Motor neuron (in vitro differentiated cells): ENCODE measurements around the gene ABHD14A. TPM values are rescaled to one million over a fixed set of nuclear protein-coding genes. Genes with fewer than 3 reads are reported as not detected.
"Not testable (repeated sequence)": the region's sequence is repeated elsewhere in the genome, so short reads cannot be mapped to it uniquely, and the experiment has no call there.

Experiments
- ATAC-seq, 8 experiments: fragments of 200-7000 bp; cut with Tn5 transposase; replicated peaks in 6 of 8; 2 replicates each; pipeline ENCODE4 v1.8.0; 2021; ENCODE audit warnings: mild to moderate bottlenecking in 8 of 8, moderate library complexity in 8 of 8
- H3K27ac ChIP-seq, 2 donors: fragments of 250-450 bp; sonication (Bioruptor Pico); 2 replicates each; pipeline ENCODE4 v1.9.0; 2021; ENCODE audit warnings: antibody characterized with exemption in 2 of 2, mild to moderate bottlenecking in 2 of 2, moderate library complexity in 1 of 2
- H3K4me1 ChIP-seq, 2 donors: fragments of 250-450 bp; sonication (Bioruptor Pico); replicated peaks in 1 of 2; 2 replicates each; pipeline ENCODE4 v1.6.1; 2021; ENCODE audit warnings: antibody characterized with exemption in 2 of 2, mild to moderate bottlenecking in 2 of 2, moderate library complexity in 1 of 2
- H3K4me3 ChIP-seq, 5 donors: fragments of 250-450 bp; sonication (Bioruptor Pico); 2 replicates each; pipeline ENCODE4 v1.9.0; 2021; ENCODE audit warnings: antibody characterized with exemption in 5 of 5, mild to moderate bottlenecking in 5 of 5, moderate library complexity in 4 of 5
- WGBS, 10 experiments: fragments of 450-650 bp; shearing (Covaris generic); methylation state at CpG; one replicate each; pipeline ENCODE4 v1.0.0; 2022; 5-methylcytosine and 5-hydroxymethylcytosine counted together
- in situ Hi-C, 9 experiments: fragments of 400-800 bp; cut with MboI; loops; one replicate each; pipeline ENCODE4 v1.15.0; 2021; ENCODE audit warnings: low sequenced_read_pairs in 9 of 9, low pct_unique_long_range_greater_than_20kb in 2 of 9; ENCODE audit not compliant: unreplicated experiment in 9 of 9
- total RNA-seq, 8 experiments: library from RNA; unstranded; fragments of 300-600 nt; gene quantifications; 2 replicates each; pipeline versions ENCODE4 v1.2.3 to v1.2.4, GENCODE V29; 2022

Gene ABHD14A
- total RNA-seq, 8 experiments from 2014 or later: 7.4 to 46.3 (median 30.8) TPM

DNA sequence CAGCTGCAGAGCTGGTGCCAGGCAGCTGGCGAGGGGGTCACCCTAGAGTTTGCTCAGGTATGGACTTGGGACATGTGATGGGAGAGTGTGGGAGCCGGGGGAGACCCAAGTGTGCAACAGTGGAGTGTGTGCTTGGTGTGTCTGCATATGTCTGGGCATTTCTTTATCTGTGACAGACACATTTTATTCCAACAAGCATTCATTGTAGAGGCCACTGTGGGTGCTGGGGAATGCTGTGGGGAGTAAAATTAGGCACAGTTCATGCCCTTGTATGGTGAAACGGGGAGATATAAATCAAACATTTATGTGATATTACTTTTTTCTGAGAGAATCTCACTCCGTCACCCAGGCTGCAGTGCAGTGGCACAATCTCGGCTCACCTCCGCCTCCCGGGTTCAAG is 12.7 kb downstream of the ABHD14A start:
- in situ Hi-C loops: no loop called here
- H3K27ac ChIP-seq: no peak overlapping the region
- H3K4me3 ChIP-seq: no peak overlapping the region
- peaks cover 2 to 10% of the 10 kb centered on the region in 2 donors for H3K4me1 ChIP-seq
- ATAC-seq: no peak
- 74 to 100% (median 94%) methylated on average over 1 to 6 of the region's 7 CpGs; no CpG with 5 or more reads in 5 of the 10 experiments for WGBS, 10 experiments

DNA sequence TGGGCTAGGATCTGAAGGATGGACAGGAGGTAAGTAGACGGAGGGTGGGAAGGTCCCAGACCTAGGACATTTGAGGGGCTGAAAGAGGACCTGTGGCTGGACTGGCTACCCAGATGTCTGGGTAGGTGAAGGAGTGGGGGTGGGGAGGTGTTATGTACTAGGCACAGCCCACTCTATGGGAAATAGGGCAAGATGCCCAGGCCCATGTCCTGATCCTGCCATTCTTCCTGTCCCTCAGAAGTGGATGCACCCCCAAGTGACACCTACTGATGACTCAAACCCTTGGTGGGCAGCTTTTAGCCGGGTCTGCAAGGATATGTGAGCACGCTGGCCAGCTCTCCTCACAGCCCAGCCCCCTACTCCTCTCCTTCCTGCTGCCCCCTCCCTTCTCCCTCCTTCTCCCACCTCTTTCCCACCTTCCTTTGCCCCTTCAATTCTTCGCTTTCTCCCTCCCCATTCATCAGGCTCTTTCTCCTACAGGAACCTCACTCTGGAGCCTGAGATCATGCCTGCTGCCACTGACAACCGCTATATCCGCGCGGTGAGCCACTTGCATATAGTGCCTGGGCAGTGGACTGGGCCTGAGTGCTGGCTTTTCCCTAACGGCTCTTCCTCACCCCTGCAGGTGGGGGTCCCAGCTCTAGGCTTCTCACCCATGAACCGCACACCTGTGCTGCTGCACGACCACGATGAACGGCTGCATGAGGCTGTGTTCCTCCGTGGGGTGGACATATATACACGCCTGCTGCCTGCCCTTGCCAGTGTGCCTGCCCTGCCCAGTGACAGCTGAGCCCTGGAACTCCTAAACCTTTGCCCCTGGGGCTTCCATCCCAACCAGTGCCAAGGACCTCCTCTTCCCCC is 13.7 kb downstream of the ABHD14A start:
- no peak overlapping the region for H3K27ac ChIP-seq
- 17 to 100% (median 72%) methylated on average over 1 to 9 of the region's 15 CpGs; no CpG with 5 or more reads in 2 of the 10 experiments for WGBS, 10 experiments
- in situ Hi-C loops: no loop called here
- ATAC-seq: peak in 5 of 8 experiments; percentile 7 to 17 (median 13)
- H3K4me3 ChIP-seq: no peak overlapping the region
- peaks cover 0 to 3% of the 10 kb centered on the region in 2 donors for H3K4me1 ChIP-seq

DNA sequence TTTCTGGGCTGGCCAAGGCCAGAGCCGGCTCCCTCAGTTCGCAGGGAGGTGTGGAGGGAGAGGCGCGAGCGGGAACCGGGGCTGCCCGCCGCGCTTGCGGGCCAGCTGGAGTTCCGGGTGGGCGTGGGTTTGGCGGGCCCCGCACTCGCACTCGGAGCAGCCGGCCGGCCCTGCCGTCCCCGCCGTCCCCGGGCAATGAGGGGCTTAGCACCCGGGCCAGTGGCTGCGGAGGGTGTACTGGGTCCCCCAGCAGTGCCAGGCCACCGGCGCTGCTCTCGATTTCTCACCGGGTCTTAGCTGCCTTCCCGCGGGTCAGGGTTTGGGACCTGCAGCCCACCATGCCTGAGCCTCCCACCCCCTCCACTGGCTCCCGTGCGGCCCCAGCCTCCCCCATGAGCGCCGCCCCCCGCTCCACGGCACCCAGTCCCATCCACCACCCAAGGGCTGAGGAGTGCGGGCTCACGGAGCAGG is 15.7 kb downstream of the ABHD14A start:
- ATAC-seq, H3K27ac ChIP-seq, H3K4me3 ChIP-seq, in situ Hi-C loops, H3K4me1 ChIP-seq: not testable (repeated sequence)
- WGBS, 10 experiments: 60 to 90% methylated on average over 1 to 2 of the region's 38 CpGs; no CpG with 5 or more reads in 8 of the 10 experiments

DNA sequence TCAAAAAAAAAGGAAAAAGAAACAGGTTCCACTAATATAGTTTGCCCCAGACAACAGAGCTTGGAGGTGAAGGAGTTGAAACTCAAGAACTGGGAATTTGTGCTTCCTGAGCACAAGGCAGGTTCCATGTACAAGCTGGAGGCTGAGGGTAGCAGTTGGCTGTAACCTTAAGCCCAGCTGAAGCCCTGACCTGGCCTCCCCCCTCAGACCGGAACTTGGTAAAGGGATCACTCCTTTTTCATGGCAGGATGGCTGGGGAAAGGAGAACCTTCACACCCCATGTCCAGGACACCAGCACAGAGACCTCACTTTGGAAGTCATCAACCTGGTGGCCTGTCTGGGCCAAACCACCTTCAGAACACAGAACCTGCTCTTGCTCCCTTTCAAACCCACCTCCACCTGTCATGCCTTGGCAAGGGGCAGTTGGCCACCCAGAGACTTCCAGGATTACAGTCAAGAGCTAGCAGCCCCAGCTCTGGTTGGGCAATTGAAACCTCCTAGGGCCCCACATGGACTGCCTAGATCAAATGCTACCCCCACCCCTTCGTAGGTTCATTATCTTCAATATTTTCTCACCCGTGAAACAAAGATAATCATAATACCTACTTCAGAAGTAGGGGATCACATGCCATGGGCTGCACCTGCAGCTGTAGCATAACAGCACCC is 17.3 kb downstream of the ABHD14A start:
- in situ Hi-C loops: no loop called here
- H3K27ac ChIP-seq: no peak overlapping the region

DNA sequence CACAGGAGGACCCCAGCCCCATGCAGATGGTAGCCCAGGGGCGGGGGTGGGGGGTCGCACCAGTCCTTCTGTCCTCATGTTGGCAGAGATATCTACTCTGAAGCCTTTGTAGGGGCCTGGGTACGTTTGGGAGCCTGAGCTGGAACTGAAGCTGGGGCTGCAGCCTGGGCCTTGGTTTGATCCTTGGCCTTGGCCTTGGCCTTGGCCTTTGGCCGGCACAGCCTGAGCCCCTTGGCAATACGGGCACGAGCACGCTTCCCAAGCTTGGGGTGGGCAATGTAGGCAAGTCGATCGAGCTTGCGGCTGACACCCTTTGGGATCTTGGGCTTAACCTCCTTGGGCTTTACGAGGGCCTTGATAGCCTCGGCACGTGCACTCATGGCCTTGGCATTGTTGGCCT is 18.8 kb downstream of the ABHD14A start:
- in situ Hi-C loops, ATAC-seq, H3K4me3 ChIP-seq, H3K27ac ChIP-seq: not testable (repeated sequence)
- H3K4me1 ChIP-seq: peaks cover 9 to 11% of the 10 kb centered on the region in 2 donors
- no CpG with 5 or more reads among the region's 13 CpGs for WGBS, 10 experiments

More for the DNA sequence above, 17.3 kb downstream of the ABHD14A start:
- peaks cover 9 to 11% of the 10 kb centered on the region in 2 donors for H3K4me1 ChIP-seq
- H3K4me3 ChIP-seq: no peak overlapping the region
- 60 to 100% (median 93%) methylated on average over 1 to 2 of the region's 3 CpGs; no CpG with 5 or more reads in 4 of the 10 experiments for WGBS, 10 experiments
- no peak for ATAC-seq

DNA sequence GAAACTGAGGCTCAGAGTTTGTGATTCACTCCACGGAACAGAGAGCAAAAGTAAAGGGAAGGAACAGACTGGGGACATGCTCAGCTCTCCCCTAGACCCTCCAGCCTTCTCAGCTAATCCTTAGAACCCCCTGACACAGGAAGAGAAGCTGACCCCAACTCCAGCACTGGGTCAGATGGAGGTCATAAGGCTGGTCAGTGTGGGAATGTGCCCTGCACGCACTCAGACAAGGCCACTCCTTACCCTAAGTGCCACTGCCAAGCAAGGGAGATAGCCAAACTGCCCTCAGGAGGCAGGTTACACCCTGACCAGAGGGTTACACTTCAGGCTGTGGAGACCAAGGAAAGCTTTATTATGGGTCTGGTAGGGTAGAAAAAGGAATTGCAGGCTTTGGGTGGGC is 19.7 kb downstream of the ABHD14A start:
- 70 to 100% (median 85%) methylated on average over 1 of the region's 2 CpGs; no CpG with 5 or more reads in 6 of the 10 experiments for WGBS, 10 experiments
- Histone ChIP-seq H3K4me1 (peaks cover 9 to 11% of the 10 kb centered on the region in 2 donors), H3K27ac (no peak overlapping the region), H3K4me3 (peak overlapping the region in 4 of 5 donors; percentile 56 to 93 (median 85))
- ATAC-seq: no peak
- in situ Hi-C loops: no loop called here

DNA sequence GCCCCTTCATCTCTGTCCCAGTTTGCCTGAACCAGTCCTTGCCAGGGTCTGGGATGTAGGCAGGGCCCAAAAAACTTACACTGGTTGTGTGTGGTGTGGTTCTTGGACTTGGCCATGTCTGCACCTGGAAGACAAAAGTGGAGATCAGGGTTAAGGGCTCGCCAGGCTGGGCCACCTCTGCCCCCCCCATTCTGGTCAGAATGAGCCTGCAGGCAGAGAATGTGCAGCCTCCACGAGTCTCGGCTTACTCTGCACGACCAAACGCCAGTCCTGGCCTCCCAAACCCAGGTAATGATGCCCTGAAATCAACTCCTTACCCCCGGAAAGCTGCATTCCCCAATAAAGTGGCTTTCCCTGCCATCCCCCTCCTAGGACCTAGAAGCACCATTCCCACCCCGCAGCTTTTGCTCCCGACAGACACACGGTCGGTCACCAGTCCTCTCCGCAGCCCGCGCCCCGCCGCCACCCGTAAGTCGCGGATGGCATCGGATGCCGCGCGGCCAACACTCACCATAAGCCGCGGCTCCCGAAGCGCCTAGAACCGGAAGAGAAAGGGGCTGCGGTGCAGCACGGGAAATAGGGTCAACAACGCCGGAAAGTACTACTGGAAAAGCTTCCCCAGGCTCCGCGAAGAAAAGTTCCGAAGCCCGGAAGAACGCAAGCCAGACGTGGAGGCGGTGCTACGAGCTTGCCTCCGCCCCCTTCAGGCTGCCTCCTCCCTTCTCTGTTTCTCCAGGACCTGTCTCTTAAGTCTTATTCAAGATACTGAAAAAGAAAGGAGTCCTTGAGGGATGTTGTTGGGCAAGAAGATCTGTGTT is 20.7 kb downstream of the ABHD14A start, which contains the start of gene RPL29:
Gene RPL29, minus strand, starts transcription at position 550 of the 818 bp plus-strand sequence. Its CDS starts 434 bp downstream, at position 116.
- H3K4me3 ChIP-seq: peak within 1 kb of the TSS; percentile 56 to 93 (median 82)
- peaks cover 9 to 11% of the 10 kb centered on the region in 2 donors for H3K4me1 ChIP-seq
- peak; percentile 88 to 95 (median 93) for ATAC-seq
- peak within 1 kb of the TSS; percentile 84 to 90 for H3K27ac ChIP-seq
- 0 to 2% (median 0%) methylated on average over 1 to 19 of the region's 40 CpGs; no CpG with 5 or more reads in 3 of the 10 experiments for WGBS, 10 experiments
- in situ Hi-C loops: no loop called here

DNA sequence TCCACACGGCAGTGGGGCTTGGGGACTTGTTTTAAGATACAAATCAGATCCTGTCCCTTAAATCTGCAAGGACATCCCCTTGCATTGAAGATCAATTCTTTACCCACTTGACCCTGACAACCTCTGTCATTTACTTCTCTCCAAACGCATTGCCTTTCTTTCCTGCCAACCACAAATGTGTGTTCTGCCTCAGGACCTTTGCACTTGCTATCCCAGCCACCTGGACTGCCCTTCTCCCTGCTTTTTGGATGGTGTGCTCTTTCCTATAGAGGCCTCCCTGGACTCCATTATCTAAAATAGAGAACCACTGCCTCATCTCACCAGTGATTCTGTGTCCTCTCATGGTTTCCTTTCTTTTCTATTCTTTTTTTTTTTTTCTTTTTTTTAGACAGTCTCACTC is 22.3 kb downstream of the ABHD14A start:
- in situ Hi-C loops: no loop called here
- no peak overlapping the region for H3K4me3 ChIP-seq
- H3K4me1 ChIP-seq: peaks cover 15 to 16% of the 10 kb centered on the region in 2 donors
- 20 to 78% (median 33%) methylated on average over 1 to 2 of the region's 2 CpGs; no CpG with 5 or more reads in 1 of the 10 experiments for WGBS, 10 experiments
- H3K27ac ChIP-seq: no peak overlapping the region
- ATAC-seq: no peak

DNA sequence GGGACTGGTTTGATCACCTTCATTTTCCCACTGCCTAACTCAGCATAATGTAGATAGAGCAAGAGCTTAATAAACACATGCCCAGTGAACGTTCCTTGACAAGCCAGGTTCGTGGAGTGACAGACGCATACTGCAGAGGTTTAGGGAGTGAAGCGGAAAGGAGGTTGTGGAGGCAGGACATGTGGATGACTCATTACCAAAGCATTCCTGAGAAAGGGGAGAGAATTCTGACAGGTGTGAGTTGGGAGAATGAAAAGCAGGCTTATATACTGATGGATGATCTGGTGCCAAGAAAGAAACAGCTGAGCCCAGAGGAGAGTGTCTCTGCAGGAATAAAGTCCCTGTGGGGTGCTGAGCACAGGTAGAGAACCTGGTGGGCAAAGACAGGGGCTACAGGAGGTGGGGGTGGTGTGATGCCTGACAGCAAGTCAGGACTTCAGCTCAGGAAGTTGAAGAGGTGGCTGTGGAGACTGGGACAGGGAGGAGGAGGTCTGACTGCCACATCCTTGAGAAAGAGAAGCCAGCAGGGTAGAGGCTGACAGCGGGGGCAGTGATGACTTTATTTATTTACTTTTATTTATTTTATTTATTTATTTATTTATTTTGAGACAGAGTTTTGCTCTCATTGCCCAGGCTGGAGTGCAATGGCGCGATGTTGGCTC is 23.2 kb downstream of the ABHD14A start:
- 0 to 100% (median 44%) methylated on average over 1 to 7 of the region's 7 CpGs; no CpG with 5 or more reads in 2 of the 10 experiments for WGBS, 10 experiments
- no peak overlapping the region for H3K4me3 ChIP-seq
- H3K27ac ChIP-seq: no peak overlapping the region
- ATAC-seq: no peak
- in situ Hi-C loops: no loop called here
- peaks cover 24 to 25% of the 10 kb centered on the region in 2 donors for H3K4me1 ChIP-seq

DNA sequence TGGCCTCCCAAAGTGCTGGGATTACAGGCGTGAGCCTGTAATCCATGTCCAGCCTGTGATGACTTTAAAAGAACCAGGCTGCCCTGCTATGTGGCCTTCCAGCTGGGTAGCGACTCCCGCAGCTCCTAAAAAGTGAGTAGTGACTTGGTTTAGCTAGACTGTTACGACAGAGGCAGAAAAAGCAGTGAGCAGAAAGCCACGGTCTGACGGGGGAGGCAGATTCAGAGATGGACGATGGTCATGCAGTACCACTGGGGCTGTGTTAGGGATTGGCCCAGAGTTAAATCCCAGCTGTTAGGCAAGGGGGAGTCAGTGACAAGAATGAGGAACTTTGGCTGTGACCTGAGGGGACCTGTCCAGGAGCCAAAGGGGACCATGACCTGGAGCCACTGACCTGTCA is 23.9 kb downstream of the ABHD14A start:
- Histone ChIP-seq H3K27ac (no peak overlapping the region), H3K4me3 (no peak overlapping the region), H3K4me1 (peaks cover 30 to 31% of the 10 kb centered on the region in 2 donors)
- in situ Hi-C loops: no loop called here
- 54 to 70% (median 61%) methylated on average over 3 to 5 of the region's 7 CpGs; no CpG with 5 or more reads in 7 of the 10 experiments for WGBS, 10 experiments
- no peak for ATAC-seq

DNA sequence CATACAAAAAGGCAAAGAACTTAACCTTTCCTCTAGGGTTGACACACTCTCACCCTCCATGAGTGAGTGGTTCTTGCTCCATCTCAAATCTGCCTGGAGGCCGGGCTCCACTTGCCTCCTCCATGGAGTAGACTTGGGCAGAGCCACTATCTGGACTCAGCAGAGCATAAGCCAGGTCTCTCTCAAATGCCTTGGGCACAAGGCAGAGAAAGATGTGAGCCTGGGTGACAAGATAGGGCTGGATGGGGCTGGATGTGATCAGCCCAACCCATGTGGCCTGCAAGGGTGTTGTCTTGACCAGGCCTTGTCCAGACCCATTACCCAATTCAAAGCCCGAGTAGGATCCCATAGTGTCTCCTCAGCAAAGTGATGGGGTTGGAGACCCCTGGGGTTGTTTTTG is 25.0 kb downstream of the ABHD14A start:
- 40 to 80% (median 70%) methylated on average over 1 to 2 of the region's 2 CpGs; no CpG with 5 or more reads in 6 of the 10 experiments for WGBS, 10 experiments
- H3K4me1 ChIP-seq: peaks cover 27 to 34% of the 10 kb centered on the region in 2 donors
- ATAC-seq: no peak
- in situ Hi-C loops: loop anchor here (5.0 to 25.0 kb wide), 3 partner anchors 137 to 145 kb away; no protein-coding TSS in a partner anchor
- H3K27ac ChIP-seq: no peak overlapping the region
- no peak overlapping the region for H3K4me3 ChIP-seq
